GM19452 (cell line): ENCODE measurements around the gene CBLB.
A peak's percentile ranks its signal among the peaks of the same experiment; 100 is the strongest.

Experiments used
- ATAC-seq: cut with Tn5 transposase; IDR thresholded peaks from one replicate; pipeline ENCODE4 v1.9.1; 2021; ENCODE audit not compliant: unreplicated experiment

Gene CBLB

GRCh38 chr3:105876780-105877327 is 8.0 kb upstream of the CBLB start:
- no peak for ATAC-seq

- ATAC-seq, result no peak
Measured at GRCh38 chr3:105869861-105870755, 1.3 kb upstream of the CBLB start.

GRCh38 chr3:105869531-105869833 is 670 bp upstream of the CBLB start:
- ATAC-seq, result no peak

- ATAC-seq, result peak; percentile 3
Measured at GRCh38 chr3:105868431-105868741, 426 bp downstream of the CBLB start.

GRCh38 chr3:105867712-105868430 is 941 bp downstream of the CBLB start:
- ATAC-seq, result no peak

- peak; percentile 32 for ATAC-seq
Measured at GRCh38 chr3:105866656-105867653, 1.9 kb downstream of the CBLB start.

GRCh38 chr3:105865867-105866350 is 2.9 kb downstream of the CBLB start:
- no peak for ATAC-seq

GRCh38 chr3:105865016-105865623 is 3.7 kb downstream of the CBLB start:
- no peak for ATAC-seq

GRCh38 chr3:105864212-105864611 is 4.6 kb downstream of the CBLB start:
- ATAC-seq, result no peak

- no peak for ATAC-seq
Measured at GRCh38 chr3:105863608-105864007, 5.2 kb downstream of the CBLB start.

- peak; percentile 68 for ATAC-seq
Measured at GRCh38 chr3:105862217-105862616, 6.6 kb downstream of the CBLB start.

- ATAC-seq, result no peak
Measured at GRCh38 chr3:105860641-105861040, 8.2 kb downstream of the CBLB start.

- ATAC-seq, result no peak
Measured at GRCh38 chr3:105858017-105858416, 10.8 kb downstream of the CBLB start.

- ATAC-seq, result no peak
Measured at GRCh38 chr3:105857601-105858000, 11.2 kb downstream of the CBLB start.

GRCh38 chr3:105856605-105857004 is 12.2 kb downstream of the CBLB start:
- ATAC-seq, result no peak

- peak; percentile 93 for ATAC-seq
Measured at GRCh38 chr3:105853801-105854432, 14.9 kb downstream of the CBLB start.

GRCh38 chr3:105851582-105851981 is 17.2 kb downstream of the CBLB start:
- no peak for ATAC-seq

- no peak for ATAC-seq
Measured at GRCh38 chr3:105851176-105851575, 17.6 kb downstream of the CBLB start.

GRCh38 chr3:105850593-105850992 is 18.2 kb downstream of the CBLB start:
- ATAC-seq, result no peak

GRCh38 chr3:105848821-105849220 is 20.0 kb downstream of the CBLB start:
- no peak for ATAC-seq
